WTC11 (cell line): ENCODE results near the gene PFKFB4. TPM values are rescaled to one million over a fixed set of nuclear protein-coding genes. Genes with fewer than 3 reads are reported as not detected.
A peak's percentile ranks its signal among the peaks of the same experiment; 100 is the strongest.

Source experiments
- ATAC-seq: fragments of 200-7000 bp; cut with Tn5 transposase; 2 replicates; pipeline ENCODE4 v1.10.0; 2021; ENCODE audit warnings: mild to moderate bottlenecking, moderate library complexity
- Bru-seq: library from RNA; stranded (reverse); fragments of 400-500 nt; gene quantifications from one replicate; lab custom pipeline; 2021; lab: Mats Ljungman, UMichigan
- CTCF ChIA-PET: fragments of 300-600 bp; sonication (Branson Sonifier 250); formaldehyde crosslinking; loops from one replicate; lab custom pipeline; 2021; ENCODE audit warnings: antibody characterized with exemption; lab: Charles Lee
- POLR2A ChIA-PET: fragments of 350-600 bp; sonication (Branson Sonifier 250); formaldehyde crosslinking; loops from one replicate; lab custom pipeline; 2021; ENCODE audit warnings: antibody characterized with exemption; lab: Charles Lee
- DNase-seq: peaks from one replicate; pipeline ENCODE4 v3.0.0; 2021; ENCODE audit warnings: low spot score
- H3K27ac Mint-ChIP-seq: 2 replicates; pipeline ENCODE4 v1.8.0; 2021; ENCODE audit warnings: mixed read lengths
- H3K27me3 Mint-ChIP-seq: 2 replicates; pipeline ENCODE4 v1.8.0; 2021; ENCODE audit warnings: low read depth, mild to moderate bottlenecking, moderate library complexity, mixed read lengths
- H3K36me3 Mint-ChIP-seq: 2 replicates; pipeline ENCODE4 v1.8.0; 2021; ENCODE audit warnings: mixed read lengths
- H3K4me1 Mint-ChIP-seq: 2 replicates; pipeline ENCODE4 v1.8.0; 2022; ENCODE audit warnings: mixed read lengths
- H3K4me3 Mint-ChIP-seq: 2 replicates; pipeline ENCODE4 v1.8.0; 2021; ENCODE audit warnings: mild to moderate bottlenecking, moderate library complexity, mixed read lengths
- H3K9me3 Mint-ChIP-seq: 2 replicates; pipeline ENCODE4 v1.8.0; 2021; ENCODE audit warnings: mixed read lengths
- ARID4B ChIP-seq: sonication (generic); formaldehyde crosslinking; IDR thresholded peaks from 2 replicates; pipeline ENCODE4 v1.8.0; 2023; ENCODE audit warnings: missing genetic modification reagents, mild to moderate bottlenecking, borderline replicate concordance
- HMGA2 ChIP-seq: fragments of 250-450 bp; sonication (Bioruptor Pico); IDR thresholded peaks from 2 replicates; pipeline ENCODE4 v1.4.0; 2021; ENCODE audit warnings: mild to moderate bottlenecking, moderate library complexity
- HMGXB4 ChIP-seq: sonication (generic); formaldehyde crosslinking; IDR thresholded peaks from 2 replicates; pipeline ENCODE4 v1.8.1; 2023; ENCODE audit warnings: mild to moderate bottlenecking, moderate library complexity, missing genetic modification reagents
- MAX ChIP-seq: sonication (generic); formaldehyde crosslinking; IDR thresholded peaks from 2 replicates; pipeline ENCODE4 v1.8.0; 2022; ENCODE audit warnings: mild to moderate bottlenecking, missing genetic modification reagents
- MYBL2 ChIP-seq: sonication (generic); formaldehyde crosslinking; IDR thresholded peaks from 2 replicates; pipeline ENCODE4 v1.8.1; 2023; ENCODE audit warnings: mild to moderate bottlenecking, moderate library complexity, missing genetic modification reagents
- SMAD4 ChIP-seq: sonication (generic); formaldehyde crosslinking; IDR thresholded peaks from 2 replicates; pipeline ENCODE4 v1.8.0; 2022; ENCODE audit warnings: mild to moderate bottlenecking, missing genetic modification reagents
- SP1 ChIP-seq: sonication (generic); formaldehyde crosslinking; conservative IDR thresholded peaks from 2 replicates; pipeline ENCODE4 v1.8.1; 2022; ENCODE audit warnings: missing genetic modification reagents
- TEAD4 ChIP-seq: sonication (generic); formaldehyde crosslinking; IDR thresholded peaks from 2 replicates; pipeline ENCODE4 v1.8.0; 2022; ENCODE audit warnings: mild to moderate bottlenecking, missing genetic modification reagents
- TP53 ChIP-seq: sonication (generic); formaldehyde crosslinking; IDR thresholded peaks from 2 replicates; pipeline ENCODE4 v1.8.1; 2023; ENCODE audit warnings: mild to moderate bottlenecking, missing genetic modification reagents
- ZNF232 ChIP-seq: sonication (generic); formaldehyde crosslinking; IDR thresholded peaks from 2 replicates; pipeline ENCODE4 v1.8.0; 2022; ENCODE audit warnings: mild to moderate bottlenecking, missing genetic modification reagents
- ZNF263 ChIP-seq: sonication (generic); formaldehyde crosslinking; IDR thresholded peaks from 2 replicates; pipeline ENCODE4 v1.8.1; 2022; ENCODE audit warnings: low read depth, mild to moderate bottlenecking, moderate library complexity, missing genetic modification reagents
- ZNF532 ChIP-seq: fragments of 250-450 bp; sonication (Bioruptor Pico); IDR thresholded peaks from 2 replicates; pipeline ENCODE4 v1.9.0; 2021; ENCODE audit warnings: mild to moderate bottlenecking, borderline replicate concordance
- long read RNA-seq, 3 experiments: library from RNA in 1 of 3; library from capped mRNA in 1 of 3; library from polyadenylated mRNA in 1 of 3; unstranded in 2 of 3; stranded (forward) in 1 of 3; transcript quantifications; one replicate each; pipeline ENCODE4 v2.0.0, GENCODE V29; 2021
- total RNA-seq: library from RNA; stranded (reverse); gene quantifications from 3 replicates; pipeline ENCODE4 v1.2.3, GENCODE V29; 2021

Gene PFKFB4
- total RNA-seq, result 18.0 to 26.8 TPM (median 26.7 TPM) in 3 replicates
- percentile 58 among the genes with signal in this experiment for Bru-seq, nascent RNA
- long read RNA-seq, experiment 1, transcript PFKFB4-201 (14 exons, 3,586 nt), result major isoform, 52 of 105 reads
- long read RNA-seq, experiment 1, partial matches to known transcripts, result 10 of 105 reads
- long read RNA-seq, experiment 1, other reads (novel, unspliced or antisense), result 42 of 105 reads
- long read RNA-seq, experiment 2, partial matches to known transcripts, result 4 of 29 reads
- long read RNA-seq, experiment 2, other reads (novel, unspliced or antisense), result 23 of 29 reads
- long read RNA-seq, experiment 3, partial matches to known transcripts, result 0 of 3 reads
- long read RNA-seq, experiment 3, other reads (novel, unspliced or antisense), result 1 of 3 reads

- H3K36me3 Mint-ChIP-seq, result peaks cover 24% of the 10 kb centered on the region; the same call in 1 of the 2 replicates
- peak within 1 kb of the TSS; percentile 86 for H3K4me3 Mint-ChIP-seq
- no peaks in the 10 kb centered on the region for H3K9me3 Mint-ChIP-seq
- ChIA-PET POLR2A (interaction anchor here (0.6 to 1.5 kb wide), 10 partner anchors 77 to 204 kb away, joined by 3 to 7 read pairs (median 4); partner anchors contain the start of genes CELSR3 and SLC26A6), CTCF (interaction anchor here (0.6 to 7.2 kb wide), 20 partner anchors 8 to 465 kb away, joined by 3 to 84 read pairs (median 4); partner anchors contain the start of genes ATRIP, NDUFAF3, SLC26A6 and UQCRC1)
- peak; percentile 82 for ATAC-seq
- H3K4me1 Mint-ChIP-seq, result peaks cover 67% of the 10 kb centered on the region
- peak; percentile 99 for DNase-seq
- peak within 1 kb of the TSS; percentile 95 for H3K27ac Mint-ChIP-seq
- TF ChIP-seq HMGXB4 (CRISPR knock-in tag) (peak; percentile 22; the same call in 1 of the 2 replicates), MAX (CRISPR knock-in tag) (peak; percentile 80), SMAD4 (CRISPR knock-in tag) (no peak), TEAD4 (CRISPR knock-in tag) (no peak), MYBL2 (CRISPR knock-in tag) (peak; percentile 31; the same call in 1 of the 2 replicates), SP1 (CRISPR knock-in tag) (peak; percentile 56; the same call in 1 of the 2 replicates), ZNF232 (CRISPR knock-in tag) (0 out of 2 replicates have a peak, but pooled peaks have one; percentile 14)
- H3K27me3 Mint-ChIP-seq, result no peaks in the 10 kb centered on the region
Observed at GRCh38 chr3:48556796-48557626, at the start of gene PFKFB4. Gene PFKFB4, minus strand, starts transcription at chr3:48556803. Its CDS starts 26 bp downstream, at chr3:48556777.

- Mint-ChIP-seq H3K9me3 (no peaks in the 10 kb centered on the region), H3K27ac (no peak overlapping the region), H3K27me3 (no peaks in the 10 kb centered on the region), H3K4me1 (no peaks in the 10 kb centered on the region), H3K4me3 (no peak overlapping the region), H3K36me3 (peaks cover 81% of the 10 kb centered on the region)
- DNase-seq, result no peak
- no peak for ATAC-seq
- TF ChIP-seq TP53, result no peak
- no peak for TF ChIP-seq ZNF263
- TF ChIP-seq ZNF532 (CRISPR knock-in tag), result no peak
- ChIA-PET POLR2A (no interaction called here), CTCF (interaction anchor here (0.8 to 1.6 kb wide), 3 partner anchors 34 to 201 kb away, joined by 3 to 5 read pairs (median 3); partner anchors contain the start of gene SLC26A6)
Observed at GRCh38 chr3:48601622-48601994, 45.0 kb upstream of the PFKFB4 start.

- DNase-seq (no peak), ATAC-seq (no peak)
- H3K4me1 Mint-ChIP-seq, result peaks cover 5% of the 10 kb centered on the region
- no peak overlapping the region for H3K27ac Mint-ChIP-seq
- ChIA-PET POLR2A (no interaction called here), CTCF (interaction anchor here (0.8 to 1.6 kb wide), 2 partner anchors 34 to 200 kb away, joined by 3 to 5 read pairs; partner anchors contain the start of gene SLC26A6)
- H3K36me3 Mint-ChIP-seq, result peaks cover 76% of the 10 kb centered on the region
- no peaks in the 10 kb centered on the region for H3K9me3 Mint-ChIP-seq
- H3K27me3 Mint-ChIP-seq, result no peaks in the 10 kb centered on the region
- H3K4me3 Mint-ChIP-seq, result no peak overlapping the region
- TF ChIP-seq ARID4B (CRISPR knock-in tag) (no peak), HMGA2 (CRISPR knock-in tag) (no peak)
Observed at GRCh38 chr3:48600711-48601621, 44.4 kb upstream of the PFKFB4 start.
